Measurements from ENCODE around the gene CDC42BPG.

Gene CDC42BPG

DNA sequence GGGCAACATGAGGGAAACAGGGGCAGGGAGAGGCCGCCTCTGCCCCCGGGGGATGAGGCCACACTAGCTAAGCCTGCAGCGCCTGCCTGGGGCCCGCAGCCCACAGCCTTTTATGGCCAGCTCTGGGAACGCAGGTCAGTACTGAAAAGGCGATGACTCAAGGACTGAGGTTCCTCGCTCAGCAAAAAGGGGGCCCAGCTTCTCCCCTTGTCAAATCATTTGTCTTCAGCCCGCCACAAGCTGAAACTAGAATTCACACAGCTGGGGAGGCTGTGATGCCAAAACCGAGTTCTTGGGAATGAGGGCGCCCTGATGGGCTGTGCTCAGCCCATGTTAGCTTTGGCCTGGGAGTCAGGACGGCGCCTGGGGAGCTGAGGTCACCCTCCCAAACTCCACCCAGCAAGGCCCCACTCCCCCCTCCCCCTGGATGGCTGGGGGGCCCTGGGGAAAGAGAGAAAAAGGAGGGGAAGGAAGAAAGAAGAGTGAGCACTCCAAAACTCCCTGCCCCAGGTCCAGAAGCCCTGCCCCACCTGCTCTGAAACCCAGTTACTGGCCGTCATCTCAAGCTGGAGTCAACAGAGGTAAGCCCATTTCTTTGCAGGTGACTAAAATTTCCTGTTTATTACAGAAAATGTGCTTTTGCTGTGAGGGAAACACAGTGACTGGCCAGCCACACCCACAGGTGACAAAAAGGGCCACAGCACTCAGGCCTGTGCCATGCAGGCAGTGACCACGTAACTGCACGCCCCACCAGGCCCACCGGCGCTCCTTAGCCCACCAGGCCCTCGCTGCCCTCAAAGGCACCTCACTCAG, 20.2 kb upstream of the CDC42BPG start:
- DNase-seq (ENCODE audit: low spot score), result no peak

GRCh38 chr11:64864135-64864472, 19.7 kb upstream of the CDC42BPG start:
- no peak for DNase-seq (ENCODE audit: low spot score)

DNA sequence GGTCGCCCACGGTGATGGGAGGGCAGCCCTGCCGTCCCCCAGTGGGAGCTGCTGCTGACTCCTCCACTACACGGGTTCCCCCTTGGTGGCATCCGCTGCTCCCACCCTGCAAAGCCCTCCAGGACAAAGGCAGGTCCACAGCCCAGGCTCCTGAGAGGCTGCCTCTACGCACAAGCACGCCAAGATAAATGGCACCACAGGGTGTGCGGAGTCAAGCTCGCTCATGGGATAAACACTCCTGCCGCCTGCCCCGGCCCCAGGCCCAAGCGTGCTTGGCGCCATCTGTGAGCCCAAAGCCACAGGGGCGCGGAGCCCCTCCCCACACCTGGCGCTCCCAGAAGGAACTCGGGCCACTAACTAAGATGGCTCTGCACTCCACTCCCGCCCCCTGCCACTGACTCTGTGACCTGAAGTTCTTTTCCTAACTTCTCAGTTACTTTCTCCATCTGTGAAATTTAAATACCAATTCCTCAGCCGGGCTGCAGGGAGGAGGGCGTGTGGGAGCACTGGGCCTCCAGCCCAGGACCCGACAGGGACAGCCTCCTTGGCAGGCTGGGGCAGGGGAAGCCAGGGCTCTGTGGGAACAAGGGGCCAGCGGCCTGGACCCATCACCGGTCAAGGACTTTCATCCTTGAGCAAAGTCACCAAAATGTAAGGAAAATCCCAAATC, 19.1 kb upstream of the CDC42BPG start:
- DNase-seq (ENCODE audit: low spot score), result no peak

DNA sequence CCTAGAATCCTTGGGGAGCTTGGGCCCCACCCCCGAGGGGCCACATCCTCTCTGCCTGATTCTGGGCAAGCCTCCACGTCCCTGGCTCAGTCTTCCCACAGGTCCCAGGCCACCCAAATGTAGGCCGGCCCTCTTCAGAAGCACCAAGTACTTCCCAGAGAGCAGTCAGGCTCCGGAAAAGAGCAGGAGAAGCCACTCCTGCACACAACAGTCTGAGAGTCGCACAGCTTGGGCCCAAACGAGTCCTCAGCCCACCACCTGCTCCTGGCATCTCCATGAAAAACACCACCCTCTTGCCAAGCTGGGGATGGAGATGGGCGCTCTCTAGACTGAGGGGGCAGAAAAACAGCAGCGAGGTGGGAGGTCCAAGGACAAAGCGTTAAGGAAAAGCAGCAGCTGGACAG, 18.5 kb upstream of the CDC42BPG start:
- no peak for DNase-seq (ENCODE audit: low spot score)

GRCh38 chr11:64861227-64861975, 16.9 kb upstream of the CDC42BPG start:
- DNase-seq (ENCODE audit: low spot score), result no peak

GRCh38 chr11:64859542-64860414, 15.3 kb upstream of the CDC42BPG start:
- DNase-seq (ENCODE audit: low spot score), result no peak

DNA sequence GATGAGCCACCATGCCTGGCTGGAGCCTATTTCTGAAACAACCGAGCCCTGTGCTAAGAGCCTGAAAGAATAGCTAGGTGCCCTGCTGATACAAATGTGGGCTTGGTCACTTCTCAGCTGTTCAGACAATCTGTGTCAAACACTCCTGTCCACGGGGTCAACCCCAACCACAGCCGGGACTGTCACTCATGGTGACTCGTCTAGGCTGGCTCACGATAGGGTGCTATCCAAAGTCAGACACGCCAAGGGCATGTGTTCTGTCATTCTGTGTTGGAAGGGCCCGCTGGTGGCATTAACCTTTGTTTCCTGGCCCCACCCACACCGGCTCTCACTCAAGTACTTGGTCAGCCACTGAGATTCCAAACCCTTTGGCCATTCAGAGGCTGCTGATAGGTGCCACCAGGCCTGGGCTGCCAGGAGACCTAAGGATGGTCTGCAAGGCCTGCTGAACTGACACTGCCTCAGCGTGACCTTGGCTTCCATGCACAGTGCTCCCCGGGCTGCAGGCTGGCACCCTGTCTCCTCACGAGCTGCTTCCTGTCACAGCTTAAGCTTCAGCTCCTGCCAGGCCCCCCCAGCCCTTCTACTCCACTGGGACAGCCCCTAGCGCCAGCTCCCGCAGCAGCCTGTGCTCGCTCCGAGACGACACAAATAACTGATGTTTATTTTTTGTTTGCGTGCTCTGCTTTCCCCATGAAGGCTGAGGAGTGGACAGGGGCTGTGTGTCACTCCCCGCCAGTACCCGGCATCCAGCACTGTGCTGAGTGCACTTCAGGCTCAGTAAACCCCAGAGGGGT, 14.2 kb upstream of the CDC42BPG start:
- no peak for DNase-seq (ENCODE audit: low spot score)

- DNase-seq (ENCODE audit: low spot score), result no peak
Measured at GRCh38 chr11:64857485-64857884, 13.0 kb upstream of the CDC42BPG start.

DNA sequence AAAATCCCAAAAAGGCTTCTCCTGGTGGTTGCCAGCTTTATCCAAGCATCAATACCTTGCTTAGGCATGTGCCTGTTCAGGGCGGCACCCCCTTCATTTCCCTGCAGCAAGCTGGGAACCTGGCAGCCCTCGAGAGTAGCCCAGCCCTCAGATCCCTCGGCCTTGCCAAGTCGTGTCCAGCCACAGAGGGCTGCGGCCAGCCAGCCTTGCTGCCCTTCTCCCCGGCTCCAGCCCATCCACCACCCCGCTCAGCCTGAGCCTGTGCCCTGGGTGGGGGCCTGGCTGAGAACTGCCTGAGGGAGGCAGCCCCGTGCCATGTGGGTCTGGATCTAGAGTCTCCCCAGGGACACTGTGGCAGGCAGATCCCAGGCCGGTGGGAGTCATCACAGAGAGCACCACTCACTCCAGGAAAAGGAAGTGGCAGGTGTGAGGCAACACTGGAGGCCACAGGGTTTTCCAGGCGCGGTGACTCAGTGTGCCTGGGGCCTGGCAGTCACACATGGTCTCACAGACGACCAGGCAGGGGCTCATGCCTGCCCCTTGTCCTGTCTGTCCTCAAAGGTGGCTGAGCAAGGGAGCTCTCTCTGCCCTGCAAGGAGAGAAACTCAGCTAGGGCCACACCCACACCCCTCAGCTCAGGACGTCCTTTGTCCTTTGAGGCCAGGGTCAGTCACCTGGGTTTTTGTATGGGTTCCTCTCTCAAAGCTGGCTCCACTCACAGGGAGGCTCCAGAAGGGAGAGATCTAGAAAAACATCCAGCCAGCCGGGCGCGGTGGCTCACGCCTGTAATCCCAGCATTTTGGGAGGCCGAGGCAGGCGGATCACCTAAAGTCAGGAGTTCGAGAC, 12.2 kb upstream of the CDC42BPG start:
- peak; percentile 76 for DNase-seq (ENCODE audit: low spot score)

DNA sequence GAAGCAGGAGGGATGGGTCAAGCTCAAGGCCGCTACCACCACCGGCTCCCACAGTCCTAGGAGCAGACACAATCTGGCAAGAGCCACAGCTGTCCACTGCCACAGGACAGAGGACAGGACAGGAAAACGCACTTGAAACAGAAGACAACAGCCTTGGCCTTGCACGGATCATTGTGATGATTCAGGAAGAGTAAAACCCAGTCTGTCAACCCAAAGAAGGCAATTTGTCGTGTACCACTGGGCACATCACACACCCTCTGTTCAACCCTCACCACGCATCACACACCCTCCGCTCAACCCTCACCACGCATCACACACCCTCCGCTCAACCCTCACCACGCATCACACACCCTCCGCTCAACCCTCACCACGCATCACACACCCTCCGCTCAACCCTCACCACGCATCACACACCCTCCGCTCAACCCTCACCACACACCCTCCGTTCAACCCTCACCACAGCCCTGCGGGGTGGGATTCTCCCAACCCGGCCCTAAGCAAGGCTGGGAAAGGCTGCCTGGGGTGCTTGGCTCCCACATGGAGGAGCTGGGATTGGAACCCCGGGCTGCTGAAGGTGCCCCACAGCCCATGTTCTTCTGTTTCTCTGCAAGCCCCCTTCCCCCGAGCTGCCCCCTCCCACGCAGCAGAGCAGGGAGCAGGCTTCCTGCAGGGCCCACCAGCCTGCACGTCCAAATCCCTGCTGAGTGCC, 11.3 kb upstream of the CDC42BPG start:
- no peak for DNase-seq (ENCODE audit: low spot score)

DNA sequence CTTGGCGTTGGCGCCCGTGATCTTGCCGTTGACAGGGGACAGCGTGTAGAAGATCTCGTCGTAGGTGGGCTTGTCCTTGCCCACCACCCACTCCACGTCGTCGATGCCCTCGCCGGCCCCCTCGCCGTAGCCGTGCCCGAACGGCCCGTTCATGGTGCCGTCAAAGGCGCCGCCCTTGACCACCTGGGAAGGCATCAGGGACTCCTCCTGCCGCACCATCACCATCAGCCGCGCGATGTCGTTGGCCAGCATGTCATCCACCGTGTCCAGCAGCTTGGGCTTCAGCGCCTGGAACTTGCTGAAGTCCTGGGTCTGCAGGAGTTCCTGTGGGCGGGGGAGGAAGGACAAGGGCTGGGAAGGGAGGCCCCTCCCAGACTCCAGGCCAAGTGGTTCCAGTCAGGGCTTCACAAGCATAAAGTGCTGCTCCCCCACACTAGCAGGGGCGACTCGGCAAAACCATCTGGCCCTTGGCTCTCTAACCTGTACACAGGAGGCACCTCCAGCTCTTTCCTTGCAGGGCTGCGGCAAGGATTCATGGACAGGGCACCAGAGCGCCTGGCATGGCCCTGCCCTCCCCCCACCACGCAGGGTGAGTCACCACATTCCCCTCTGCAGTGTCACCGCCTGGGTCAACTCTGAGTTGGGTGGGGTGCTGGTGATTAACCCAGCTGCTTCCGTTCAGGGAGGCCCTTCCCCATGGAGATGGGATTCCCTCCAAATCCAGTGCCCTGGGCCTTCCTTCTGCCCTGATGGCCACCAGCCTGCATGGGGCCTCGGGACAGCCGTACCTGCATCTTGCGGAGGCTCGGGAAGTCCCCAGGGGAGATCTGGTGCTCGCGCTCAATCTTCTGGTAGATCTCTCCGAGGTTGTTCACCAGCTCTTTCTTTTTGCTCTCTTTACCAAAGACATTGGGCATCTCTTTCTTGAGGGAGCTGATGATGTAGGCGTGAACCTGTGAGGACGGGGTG, 10.4 kb upstream of the CDC42BPG start:
- DNase-seq (ENCODE audit: low spot score), result peak; percentile 95

DNA sequence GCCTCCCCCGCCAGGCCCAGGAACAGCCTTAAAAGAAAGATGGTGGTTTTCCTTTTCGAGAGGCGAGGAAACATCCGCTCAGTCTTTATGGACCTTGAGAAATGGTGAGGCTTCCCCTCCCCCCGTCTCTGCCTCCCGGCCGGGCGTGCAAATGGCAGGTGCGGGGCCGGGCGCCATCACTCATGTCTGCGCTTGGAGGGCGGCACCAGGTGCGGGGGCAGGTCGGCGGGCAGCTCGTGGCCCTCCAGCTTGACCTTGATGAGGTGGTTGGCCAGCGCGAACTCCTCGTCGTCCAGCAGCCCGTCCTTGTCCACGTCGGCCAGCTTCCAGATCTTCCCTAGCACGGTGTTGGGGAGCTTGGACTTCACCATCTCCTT, 9.7 kb upstream of the CDC42BPG start:
- DNase-seq (ENCODE audit: low spot score), result no peak

DNA sequence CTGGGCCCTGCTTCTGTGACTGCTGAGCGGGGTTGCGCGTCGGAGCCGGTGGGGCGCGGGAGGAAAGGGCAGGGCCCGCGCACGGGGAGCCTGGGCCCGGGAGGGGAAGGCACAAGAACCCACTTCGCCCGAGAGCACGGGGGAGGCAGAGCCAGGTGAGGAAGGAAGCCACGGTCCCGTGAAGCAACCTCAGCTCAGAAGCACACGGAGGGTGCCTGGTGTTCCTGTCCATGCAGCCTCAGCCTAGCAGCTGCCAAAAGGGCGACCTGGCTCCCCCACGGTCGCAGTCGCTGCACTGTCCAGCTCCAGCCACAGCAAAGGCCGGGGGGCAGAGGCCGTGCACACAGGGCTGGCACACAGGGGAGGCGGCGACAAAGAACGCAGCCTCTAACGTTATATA, 9.3 kb upstream of the CDC42BPG start:
- DNase-seq (ENCODE audit: low spot score), result no peak

DNA sequence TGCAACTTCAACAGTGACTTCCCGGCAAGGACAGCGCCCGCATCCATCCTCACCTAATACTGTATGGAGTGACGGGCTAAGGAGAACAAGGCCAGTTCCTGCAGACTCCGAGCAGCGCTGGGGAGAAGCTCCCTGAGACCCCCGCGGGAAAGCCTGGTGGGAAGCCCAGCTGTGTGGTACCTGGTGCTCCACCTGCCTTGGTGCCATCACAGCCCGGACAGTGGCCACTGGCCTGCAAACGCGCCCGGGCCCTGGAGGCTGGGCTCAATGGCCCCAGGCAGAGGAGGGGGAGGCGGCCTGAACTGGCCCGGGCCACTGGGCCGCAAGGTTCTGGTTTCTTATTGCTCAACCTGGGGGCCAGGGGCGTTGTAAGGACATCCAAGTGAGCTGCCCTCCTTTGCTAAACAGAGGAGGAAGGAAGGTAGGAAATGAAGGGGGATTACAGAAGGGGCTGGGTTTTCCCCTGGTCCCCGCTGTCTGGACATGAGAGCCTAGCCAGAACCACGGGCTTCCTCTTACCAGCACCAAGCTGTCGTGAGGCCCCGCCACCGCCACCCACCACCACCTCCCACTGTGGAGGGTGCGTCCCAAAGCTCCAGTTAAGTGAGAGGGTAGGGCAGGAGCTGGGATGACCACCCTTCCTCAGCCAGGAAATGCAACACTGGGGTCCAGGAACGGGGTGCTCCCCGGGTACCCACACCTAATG, 8.5 kb upstream of the CDC42BPG start:
- no peak for DNase-seq (ENCODE audit: low spot score)

DNA sequence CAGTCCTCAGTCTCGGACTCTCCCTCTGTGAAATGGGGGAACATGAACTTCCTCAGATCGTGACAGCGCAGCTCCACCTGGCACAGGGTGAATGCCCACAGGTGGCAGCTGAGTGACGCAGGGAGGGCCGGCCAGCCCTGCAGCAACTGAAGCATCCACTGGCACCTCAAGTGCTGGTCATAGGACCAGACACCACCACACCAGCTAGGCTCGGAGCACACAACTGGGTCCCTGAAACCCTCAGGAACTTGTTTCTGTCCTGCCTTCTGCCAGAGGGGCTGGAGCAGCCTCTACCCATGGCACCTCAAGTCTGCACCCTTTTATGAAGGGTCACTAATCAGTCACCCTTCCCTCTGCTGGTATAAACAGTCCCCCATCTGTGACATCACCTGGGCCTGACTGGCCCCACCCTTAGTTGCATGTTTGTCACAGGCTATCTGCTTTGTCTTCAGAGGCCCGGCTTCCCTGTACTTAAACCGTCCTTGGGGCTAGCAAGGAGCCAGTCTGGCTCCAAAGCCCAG, 7.4 kb upstream of the CDC42BPG start:
- DNase-seq (ENCODE audit: low spot score), result no peak

GRCh38 chr11:64850979-64851567, 6.6 kb upstream of the CDC42BPG start:
- DNase-seq (ENCODE audit: low spot score), result no peak
